Bronchial epithelial cell (primary cell): Measurements from ENCODE around the gene NOTUM. TPM values are rescaled to one million over a fixed set of nuclear protein-coding genes. Genes with fewer than 3 reads are reported as not detected.
A peak's percentile ranks its signal among the peaks of the same experiment; 100 is the strongest.

Experiments used
- DNase-seq: peaks from one replicate; pipeline ENCODE4 v3.0.0-alpha.2; 2010; ENCODE audit warnings: low read depth
- FAIRE-seq: peaks from 2 replicates; lab custom pipeline; 2011; peaks lifted over from hg19 to GRCh38; lab: Jason Lieb, UNC
- H3K27me3 ChIP-seq: 2 replicates; pipeline ENCODE4 v1.5.1; 2011; ENCODE audit warnings: low read length; ENCODE audit not compliant: control insufficient read depth, insufficient read depth
- H3K36me3 ChIP-seq: 2 replicates; pipeline ENCODE4 v1.5.1; 2011; ENCODE audit warnings: low read length; ENCODE audit not compliant: control insufficient read depth, insufficient read depth
- H3K4me3 ChIP-seq: 2 replicates; pipeline ENCODE4 v1.5.1; 2011; ENCODE audit warnings: mild to moderate bottlenecking, low read depth, low read length, control low read depth
- CTCF ChIP-seq: IDR thresholded peaks from 2 replicates; pipeline ENCODE4 v1.5.1; 2011; ENCODE audit warnings: mild to moderate bottlenecking, moderate library complexity, low read length, control low read depth, inconsistent platforms; ENCODE audit not compliant: insufficient read depth, severe bottlenecking
- total RNA-seq: library from RNA; depleted of rRNA; stranded (reverse); fragments of >200 nt; gene quantifications from 2 replicates; pipeline ENCODE4 v1.2.1, GENCODE V29; 2014

The NOTUM gene
- total RNA-seq, 1 donor from 2014 or later: not detected

GRCh38 chr17:81923302-81924260, 37.4 kb downstream of the NOTUM start:
- DNase-seq (peak; percentile 38), FAIRE-seq (no peak)
- Histone ChIP-seq H3K4me3 (peak overlapping the region; percentile 31), H3K27me3 (no peaks in the 10 kb centered on the region), H3K36me3 (peaks cover 13% of the 10 kb centered on the region)
- TF ChIP-seq CTCF: peak; percentile 2

GRCh38 chr17:81922566-81923301, 38.3 kb downstream of the NOTUM start:
- FAIRE-seq (no peak), DNase-seq (no peak)
- no peak for TF ChIP-seq CTCF
- H3K36me3 ChIP-seq: peaks cover 13% of the 10 kb centered on the region
- H3K4me3 ChIP-seq: peak overlapping the region; percentile 31
- no peaks in the 10 kb centered on the region for H3K27me3 ChIP-seq

GRCh38 chr17:81921996-81922565, 38.9 kb downstream of the NOTUM start:
- Histone ChIP-seq H3K27me3 (no peaks in the 10 kb centered on the region), H3K4me3 (no peak overlapping the region), H3K36me3 (peaks cover 13% of the 10 kb centered on the region)
- no peak for DNase-seq
- FAIRE-seq: no peak
- no peak for TF ChIP-seq CTCF

- Histone ChIP-seq H3K27me3 (no peaks in the 10 kb centered on the region), H3K36me3 (peaks cover 13% of the 10 kb centered on the region), H3K4me3 (no peak overlapping the region)
- no peak for DNase-seq
- no peak for FAIRE-seq
- TF ChIP-seq CTCF: no peak
Measured at GRCh38 chr17:81921537-81921862, 39.5 kb downstream of the NOTUM start.

GRCh38 chr17:81920612-81921536, 40.1 kb downstream of the NOTUM start:
- Histone ChIP-seq H3K4me3 (no peak overlapping the region), H3K36me3 (peaks cover 16% of the 10 kb centered on the region), H3K27me3 (no peaks in the 10 kb centered on the region)
- FAIRE-seq (no peak), DNase-seq (no peak)
- no peak for TF ChIP-seq CTCF
